Dendritic cell treated with granulocyte-macrophage colony-stimulating factor and Interleukin-4, amounts not matched to agents 40 ng/mL and 50 ng/mL, for 4 days (primary cell): Measurements from ENCODE around the gene PTX4.

ENCODE experiments used
- H3K27ac Mint-ChIP-seq: one replicate; pipeline ENCODE4 v1.8.0; 2022; ENCODE audit warnings: mild to moderate bottlenecking, mixed read lengths
- H3K27me3 Mint-ChIP-seq: one replicate; pipeline ENCODE4 v1.8.0; 2022; ENCODE audit warnings: mild to moderate bottlenecking, mixed read lengths
- H3K36me3 Mint-ChIP-seq: one replicate; pipeline ENCODE4 v1.8.0; 2022; ENCODE audit warnings: low read depth, mixed read lengths
- H3K4me1 Mint-ChIP-seq: one replicate; pipeline ENCODE4 v1.8.0; 2022; ENCODE audit warnings: low read depth, mixed read lengths
- H3K4me3 Mint-ChIP-seq: one replicate; pipeline ENCODE4 v1.8.0; 2022; ENCODE audit warnings: mild to moderate bottlenecking, moderate library complexity, mixed read lengths
- H3K9me3 Mint-ChIP-seq: one replicate; pipeline ENCODE4 v1.8.0; 2022; ENCODE audit warnings: mixed read lengths
- intact Hi-C: fragments of 100-400 bp; cut with micrococcal nuclease; formaldehyde crosslinking; loops from one replicate; pipeline ENCODE4 v1.15.0; 2022

The PTX4 gene

GRCh38 chr16:1528921-1529537 lies 40.3 kb upstream of the PTX4 start:
- Mint-ChIP-seq H3K9me3 (no peaks in the 10 kb centered on the region), H3K36me3 (no peaks in the 10 kb centered on the region), H3K4me1 (peaks cover 15% of the 10 kb centered on the region), H3K4me3 (no peak overlapping the region), H3K27me3 (peaks cover 32% of the 10 kb centered on the region), H3K27ac (no peak overlapping the region)
- intact Hi-C loops = no loop called here

- no peak overlapping the region for H3K27ac Mint-ChIP-seq
- intact Hi-C loops = no loop called here
- H3K4me1 Mint-ChIP-seq = peaks cover 8% of the 10 kb centered on the region
- no peaks in the 10 kb centered on the region for H3K9me3 Mint-ChIP-seq
- H3K27me3 Mint-ChIP-seq = peaks cover 23% of the 10 kb centered on the region
- H3K36me3 Mint-ChIP-seq = peaks cover 3% of the 10 kb centered on the region
- H3K4me3 Mint-ChIP-seq = no peak overlapping the region
Observed at GRCh38 chr16:1527836-1528811, 39.4 kb upstream of the PTX4 start.

GRCh38 chr16:1526608-1527555 lies 38.1 kb upstream of the PTX4 start:
- intact Hi-C loops = no loop called here
- H3K36me3 Mint-ChIP-seq = peaks cover 7% of the 10 kb centered on the region
- peaks cover 8% of the 10 kb centered on the region for H3K4me1 Mint-ChIP-seq
- H3K9me3 Mint-ChIP-seq = no peaks in the 10 kb centered on the region
- no peak overlapping the region for H3K4me3 Mint-ChIP-seq
- peaks cover 13% of the 10 kb centered on the region for H3K27me3 Mint-ChIP-seq
- no peak overlapping the region for H3K27ac Mint-ChIP-seq

- H3K9me3 Mint-ChIP-seq = no peaks in the 10 kb centered on the region
- peaks cover 7% of the 10 kb centered on the region for H3K36me3 Mint-ChIP-seq
- peaks cover 7% of the 10 kb centered on the region for H3K27me3 Mint-ChIP-seq
- intact Hi-C loops = no loop called here
- H3K27ac Mint-ChIP-seq = no peak overlapping the region
- H3K4me3 Mint-ChIP-seq = no peak overlapping the region
- peaks cover 8% of the 10 kb centered on the region for H3K4me1 Mint-ChIP-seq
Observed at GRCh38 chr16:1525871-1526607, 37.3 kb upstream of the PTX4 start.

- H3K27ac Mint-ChIP-seq = no peak overlapping the region
- H3K4me1 Mint-ChIP-seq = peaks cover 8% of the 10 kb centered on the region
- H3K9me3 Mint-ChIP-seq = no peaks in the 10 kb centered on the region
- intact Hi-C loops = no loop called here
- H3K27me3 Mint-ChIP-seq = peaks cover 7% of the 10 kb centered on the region
- H3K4me3 Mint-ChIP-seq = no peak overlapping the region
- H3K36me3 Mint-ChIP-seq = peaks cover 7% of the 10 kb centered on the region
Observed at GRCh38 chr16:1524366-1524765, 35.6 kb upstream of the PTX4 start.

GRCh38 chr16:1523581-1524245 lies 35.0 kb upstream of the PTX4 start:
- intact Hi-C loops = no loop called here
- Mint-ChIP-seq H3K9me3 (no peaks in the 10 kb centered on the region), H3K4me1 (peaks cover 8% of the 10 kb centered on the region), H3K27ac (no peak overlapping the region), H3K4me3 (no peak overlapping the region), H3K27me3 (peaks cover 7% of the 10 kb centered on the region), H3K36me3 (peaks cover 7% of the 10 kb centered on the region)

- Mint-ChIP-seq H3K36me3 (peaks cover 7% of the 10 kb centered on the region), H3K27ac (no peak overlapping the region), H3K27me3 (no peaks in the 10 kb centered on the region), H3K4me1 (no peaks in the 10 kb centered on the region), H3K4me3 (no peak overlapping the region), H3K9me3 (no peaks in the 10 kb centered on the region)
- intact Hi-C loops = no loop called here
Observed at GRCh38 chr16:1520461-1520860, 31.7 kb upstream of the PTX4 start.

GRCh38 chr16:1519831-1520230 lies 31.1 kb upstream of the PTX4 start:
- Mint-ChIP-seq H3K27ac (no peak overlapping the region), H3K9me3 (peaks cover 5% of the 10 kb centered on the region), H3K27me3 (no peaks in the 10 kb centered on the region), H3K4me3 (no peak overlapping the region), H3K36me3 (peaks cover 7% of the 10 kb centered on the region), H3K4me1 (no peaks in the 10 kb centered on the region)
- intact Hi-C loops = no loop called here

GRCh38 chr16:1518626-1519135 lies 29.9 kb upstream of the PTX4 start:
- H3K27ac Mint-ChIP-seq = no peak overlapping the region

GRCh38 chr16:1514507-1514906 lies 25.8 kb upstream of the PTX4 start:
- H3K4me1 Mint-ChIP-seq = no peaks in the 10 kb centered on the region
- no peak overlapping the region for H3K27ac Mint-ChIP-seq
- H3K27me3 Mint-ChIP-seq = no peaks in the 10 kb centered on the region
- intact Hi-C loops = no loop called here
- peaks cover 13% of the 10 kb centered on the region for H3K9me3 Mint-ChIP-seq
- H3K36me3 Mint-ChIP-seq = peaks cover 36% of the 10 kb centered on the region
- H3K4me3 Mint-ChIP-seq = no peak overlapping the region

More at GRCh38 chr16:1518626-1519135, 29.9 kb upstream of the PTX4 start:
- peaks cover 13% of the 10 kb centered on the region for H3K9me3 Mint-ChIP-seq
- no peak overlapping the region for H3K4me3 Mint-ChIP-seq
- intact Hi-C loops = no loop called here
- no peaks in the 10 kb centered on the region for H3K27me3 Mint-ChIP-seq
- H3K36me3 Mint-ChIP-seq = peaks cover 7% of the 10 kb centered on the region
- H3K4me1 Mint-ChIP-seq = no peaks in the 10 kb centered on the region

GRCh38 chr16:1512774-1513173 lies 24.0 kb upstream of the PTX4 start:
- Mint-ChIP-seq H3K27ac (no peak overlapping the region), H3K4me3 (no peak overlapping the region), H3K4me1 (no peaks in the 10 kb centered on the region), H3K36me3 (peaks cover 53% of the 10 kb centered on the region), H3K27me3 (no peaks in the 10 kb centered on the region), H3K9me3 (peaks cover 13% of the 10 kb centered on the region)
- intact Hi-C loops = no loop called here

GRCh38 chr16:1511662-1512569 lies 23.2 kb upstream of the PTX4 start:
- Mint-ChIP-seq H3K27me3 (no peaks in the 10 kb centered on the region), H3K36me3 (peaks cover 62% of the 10 kb centered on the region), H3K27ac (no peak overlapping the region), H3K4me1 (no peaks in the 10 kb centered on the region), H3K4me3 (no peak overlapping the region), H3K9me3 (peaks cover 13% of the 10 kb centered on the region)
- intact Hi-C loops = no loop called here
